ENCODE data around the gene ITGA8. TPM values are rescaled to one million over a fixed set of nuclear protein-coding genes. Genes with fewer than 3 reads are reported as not detected.

ITGA8 gene
- total and polyA plus RNA-seq, 4 donors = 4.7 to 55.2 (median 10.7) TPM

GRCh38 chr10:15516256-15517085 lies 203.3 kb downstream of the ITGA8 start:
- H3K9me3 ChIP-seq (ENCODE audit: control insufficient read depth, insufficient read depth, low read length) = no peaks in the 10 kb centered on the region

GRCh38 chr10:15515202-15515601 lies 204.5 kb downstream of the ITGA8 start:
- Histone ChIP-seq H3K4me1 (ENCODE audit: control insufficient read depth, insufficient read depth, low read length) (peaks cover 5% of the 10 kb centered on the region), H3K9me3 (ENCODE audit: control insufficient read depth, insufficient read depth, low read length) (no peaks in the 10 kb centered on the region), H3K36me3 (ENCODE audit: control insufficient read depth, insufficient read depth, low read length) (no peaks in the 10 kb centered on the region), H3K4me3 (ENCODE audit: low read depth, low read length) (no peak overlapping the region), H3K27me3 (ENCODE audit: control insufficient read depth, insufficient read depth, low read length) (no peaks in the 10 kb centered on the region), H3K27ac (ENCODE audit: low read depth, low read length) (no peak overlapping the region)
- 37% methylated on average over 5 of the region's 7 CpGs for WGBS (ENCODE audit: insufficient coverage)
- DNase-seq (ENCODE audit: low read depth in 4 of 6, low spot score in 6 of 6) = peak; percentile 7 to 71 (median 28)

More at GRCh38 chr10:15516256-15517085, 203.3 kb downstream of the ITGA8 start:
- no peak overlapping the region for H3K4me3 ChIP-seq (ENCODE audit: low read depth, low read length)
- 93% methylated on average over 2 of the region's 4 CpGs for WGBS (ENCODE audit: insufficient coverage)
- no peaks in the 10 kb centered on the region for H3K27me3 ChIP-seq (ENCODE audit: control insufficient read depth, insufficient read depth, low read length)
- H3K4me1 ChIP-seq (ENCODE audit: control insufficient read depth, insufficient read depth, low read length) = peaks cover 5% of the 10 kb centered on the region
- DNase-seq (ENCODE audit: low read depth in 4 of 6, low spot score in 6 of 6) = peak in 2 of 6 donors; percentile 6 to 14
- H3K27ac ChIP-seq (ENCODE audit: low read depth, low read length) = no peak overlapping the region
- no peaks in the 10 kb centered on the region for H3K36me3 ChIP-seq (ENCODE audit: control insufficient read depth, insufficient read depth, low read length)

- Histone ChIP-seq H3K27me3 (ENCODE audit: control insufficient read depth, insufficient read depth, low read length) (no peaks in the 10 kb centered on the region), H3K4me1 (ENCODE audit: control insufficient read depth, insufficient read depth, low read length) (peaks cover 5% of the 10 kb centered on the region), H3K4me3 (ENCODE audit: low read depth, low read length) (no peak overlapping the region), H3K36me3 (ENCODE audit: control insufficient read depth, insufficient read depth, low read length) (no peaks in the 10 kb centered on the region), H3K27ac (ENCODE audit: low read depth, low read length) (no peak overlapping the region), H3K9me3 (ENCODE audit: control insufficient read depth, insufficient read depth, low read length) (no peaks in the 10 kb centered on the region)
- 100% methylated on average over 2 of the region's 3 CpGs for WGBS (ENCODE audit: insufficient coverage)
- no peak for DNase-seq (ENCODE audit: low read depth in 4 of 6, low spot score in 6 of 6)
These were observed 208.8 kb downstream of the ITGA8 start for GRCh38 chr10:15510963-15511362.

- Histone ChIP-seq H3K4me3 (ENCODE audit: low read depth, low read length) (no peak overlapping the region), H3K36me3 (ENCODE audit: control insufficient read depth, insufficient read depth, low read length) (no peaks in the 10 kb centered on the region), H3K4me1 (ENCODE audit: control insufficient read depth, insufficient read depth, low read length) (no peaks in the 10 kb centered on the region), H3K27ac (ENCODE audit: low read depth, low read length) (no peak overlapping the region), H3K27me3 (ENCODE audit: control insufficient read depth, insufficient read depth, low read length) (no peaks in the 10 kb centered on the region), H3K9me3 (ENCODE audit: control insufficient read depth, insufficient read depth, low read length) (no peaks in the 10 kb centered on the region)
- no peak for DNase-seq (ENCODE audit: low read depth in 4 of 6, low spot score in 6 of 6)
- 88% methylated on average over 5 of the region's 5 CpGs for WGBS (ENCODE audit: insufficient coverage)
These were observed 214.4 kb downstream of the ITGA8 start for GRCh38 chr10:15505329-15505728.

- H3K4me1 ChIP-seq (ENCODE audit: control insufficient read depth, insufficient read depth, low read length) = no peaks in the 10 kb centered on the region
- WGBS (ENCODE audit: insufficient coverage) = 58% methylated on average over 6 of the region's 10 CpGs
- H3K36me3 ChIP-seq (ENCODE audit: control insufficient read depth, insufficient read depth, low read length) = no peaks in the 10 kb centered on the region
- H3K9me3 ChIP-seq (ENCODE audit: control insufficient read depth, insufficient read depth, low read length) = no peaks in the 10 kb centered on the region
- H3K27ac ChIP-seq (ENCODE audit: low read depth, low read length) = peak overlapping the region; percentile 7
- H3K4me3 ChIP-seq (ENCODE audit: low read depth, low read length) = no peak overlapping the region
- peak in 2 of 6 donors; percentile 11 to 21 for DNase-seq (ENCODE audit: low read depth in 4 of 6, low spot score in 6 of 6)
- no peaks in the 10 kb centered on the region for H3K27me3 ChIP-seq (ENCODE audit: control insufficient read depth, insufficient read depth, low read length)
These were observed 215.5 kb downstream of the ITGA8 start for GRCh38 chr10:15504101-15504840.

GRCh38 chr10:15494850-15495506 lies 224.7 kb downstream of the ITGA8 start:
- H3K9me3 ChIP-seq (ENCODE audit: control insufficient read depth, insufficient read depth, low read length) = peaks cover 2% of the 10 kb centered on the region
- WGBS (ENCODE audit: insufficient coverage) = 81% methylated on average over 1 of the region's 4 CpGs
- H3K36me3 ChIP-seq (ENCODE audit: control insufficient read depth, insufficient read depth, low read length) = no peaks in the 10 kb centered on the region
- H3K27me3 ChIP-seq (ENCODE audit: control insufficient read depth, insufficient read depth, low read length) = no peaks in the 10 kb centered on the region
- no peaks in the 10 kb centered on the region for H3K4me1 ChIP-seq (ENCODE audit: control insufficient read depth, insufficient read depth, low read length)
- H3K27ac ChIP-seq (ENCODE audit: low read depth, low read length) = no peak overlapping the region
- no peak overlapping the region for H3K4me3 ChIP-seq (ENCODE audit: low read depth, low read length)
- peak in 1 of 6 donors; percentile 31 for DNase-seq (ENCODE audit: low read depth in 4 of 6, low spot score in 6 of 6)

- Histone ChIP-seq H3K4me3 (ENCODE audit: low read depth, low read length) (no peak overlapping the region), H3K4me1 (ENCODE audit: control insufficient read depth, insufficient read depth, low read length) (no peaks in the 10 kb centered on the region), H3K9me3 (ENCODE audit: control insufficient read depth, insufficient read depth, low read length) (no peaks in the 10 kb centered on the region), H3K36me3 (ENCODE audit: control insufficient read depth, insufficient read depth, low read length) (no peaks in the 10 kb centered on the region), H3K27ac (ENCODE audit: low read depth, low read length) (no peak overlapping the region), H3K27me3 (ENCODE audit: control insufficient read depth, insufficient read depth, low read length) (no peaks in the 10 kb centered on the region)
- WGBS (ENCODE audit: insufficient coverage) = 100% methylated on average over 2 of the region's 7 CpGs
- no peak for DNase-seq (ENCODE audit: low read depth in 4 of 6, low spot score in 6 of 6)
These were observed 227.7 kb downstream of the ITGA8 start for GRCh38 chr10:15491856-15492642.

- Histone ChIP-seq H3K4me3 (ENCODE audit: low read depth, low read length) (no peak overlapping the region), H3K9me3 (ENCODE audit: control insufficient read depth, insufficient read depth, low read length) (no peaks in the 10 kb centered on the region), H3K4me1 (ENCODE audit: control insufficient read depth, insufficient read depth, low read length) (no peaks in the 10 kb centered on the region), H3K27me3 (ENCODE audit: control insufficient read depth, insufficient read depth, low read length) (no peaks in the 10 kb centered on the region), H3K36me3 (ENCODE audit: control insufficient read depth, insufficient read depth, low read length) (no peaks in the 10 kb centered on the region), H3K27ac (ENCODE audit: low read depth, low read length) (no peak overlapping the region)
- 86% methylated on average over 1 of the region's 3 CpGs for WGBS (ENCODE audit: insufficient coverage)
- DNase-seq (ENCODE audit: low read depth in 4 of 6, low spot score in 6 of 6) = no peak
These were observed 230.3 kb downstream of the ITGA8 start for GRCh38 chr10:15489431-15489830.

GRCh38 chr10:15487376-15487775 lies 232.3 kb downstream of the ITGA8 start:
- DNase-seq (ENCODE audit: low read depth in 4 of 6, low spot score in 6 of 6) = no peak
- no peaks in the 10 kb centered on the region for H3K9me3 ChIP-seq (ENCODE audit: control insufficient read depth, insufficient read depth, low read length)
- no peak overlapping the region for H3K27ac ChIP-seq (ENCODE audit: low read depth, low read length)
- no peaks in the 10 kb centered on the region for H3K27me3 ChIP-seq (ENCODE audit: control insufficient read depth, insufficient read depth, low read length)
- H3K36me3 ChIP-seq (ENCODE audit: control insufficient read depth, insufficient read depth, low read length) = no peaks in the 10 kb centered on the region
- H3K4me1 ChIP-seq (ENCODE audit: control insufficient read depth, insufficient read depth, low read length) = no peaks in the 10 kb centered on the region
- H3K4me3 ChIP-seq (ENCODE audit: low read depth, low read length) = no peak overlapping the region
- WGBS (ENCODE audit: insufficient coverage) = 40% methylated on average over 2 of the region's 4 CpGs
